T-helper 2 cell (primary cell): ENCODE results near the gene RABEP2.
A peak's percentile ranks its signal among the peaks of the same experiment; 100 is the strongest.
"Not testable (repeated sequence)": the region's sequence is repeated elsewhere in the genome, so short reads cannot be mapped to it uniquely, and the experiment has no call there.

Source experiments
- DNase-seq, 5 experiments: peaks; one replicate each; pipeline versions ENCODE4 v3.0.0 to v3.0.0-alpha.2; 2012 to 2022

RABEP2 gene

DNA sequence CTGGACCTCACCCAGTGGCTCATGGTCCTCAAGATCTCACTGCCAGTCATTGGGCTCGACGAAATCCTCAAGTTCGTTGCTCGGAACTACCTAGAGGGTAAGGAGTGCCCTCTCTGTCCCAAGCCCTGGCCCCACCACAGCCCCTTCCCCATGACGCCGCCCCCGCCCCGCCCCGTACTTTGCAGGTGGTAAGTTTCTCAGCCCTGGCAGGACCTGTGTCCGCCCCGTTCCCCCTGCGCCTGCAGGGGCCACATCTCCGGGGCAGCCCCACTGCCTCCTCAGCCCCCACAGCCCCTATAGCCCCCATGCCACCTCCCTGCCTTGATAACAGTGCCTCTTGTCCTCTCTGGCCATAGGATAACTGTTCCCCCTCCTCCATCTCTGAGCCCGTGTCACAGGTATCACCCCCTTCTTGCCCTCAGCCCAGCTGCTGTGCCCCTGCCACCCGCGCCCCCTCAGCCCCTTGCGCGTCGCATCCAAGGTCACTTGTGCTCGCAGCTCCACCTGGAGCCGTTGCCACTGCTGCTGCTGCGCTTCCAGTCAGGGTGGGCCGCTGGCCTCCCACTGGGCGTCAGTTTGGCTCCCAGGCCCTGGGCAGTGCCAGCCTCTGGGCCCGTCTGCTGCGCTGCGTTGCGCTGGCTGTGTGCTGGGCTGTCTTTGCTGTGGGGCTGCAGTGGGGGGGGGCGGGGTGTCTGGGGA, 21.5 kb downstream of the RABEP2 start:
- no peak for DNase-seq

DNA sequence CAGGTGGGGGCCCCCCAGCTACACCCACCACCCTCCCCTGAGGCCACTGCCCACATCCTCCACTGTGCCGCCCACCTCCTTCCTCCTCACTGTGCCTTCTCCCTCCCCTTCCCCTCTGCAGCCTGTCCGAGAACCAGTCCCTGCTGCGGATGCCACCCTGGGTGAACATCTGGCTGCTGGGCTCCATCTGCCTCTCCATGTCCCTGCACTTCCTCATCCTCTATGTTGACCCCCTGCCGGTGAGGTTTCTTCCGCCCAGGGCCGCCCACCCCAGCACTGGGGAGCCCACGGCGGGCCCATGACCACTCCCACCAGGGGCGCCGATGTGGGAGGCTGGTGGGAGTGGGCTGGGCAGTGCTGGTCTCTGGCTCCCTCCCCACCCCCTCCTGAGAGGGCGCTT, 22.1 kb downstream of the RABEP2 start:
- DNase-seq, result no peak

DNA sequence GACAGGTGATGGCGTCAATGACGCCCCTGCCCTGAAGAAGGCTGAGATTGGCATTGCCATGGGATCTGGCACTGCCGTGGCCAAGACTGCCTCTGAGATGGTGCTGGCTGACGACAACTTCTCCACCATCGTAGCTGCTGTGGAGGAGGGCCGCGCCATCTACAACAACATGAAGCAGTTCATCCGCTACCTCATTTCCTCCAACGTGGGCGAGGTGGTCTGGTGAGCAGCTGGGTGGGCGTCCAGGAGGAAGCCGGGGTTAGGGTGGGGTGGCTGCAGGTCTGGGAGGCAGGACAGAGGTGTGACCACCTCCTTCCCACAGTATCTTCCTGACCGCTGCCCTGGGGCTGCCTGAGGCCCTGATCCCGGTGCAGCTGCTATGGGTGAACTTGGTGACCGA, 23.2 kb downstream of the RABEP2 start:
- no peak for DNase-seq

DNA sequence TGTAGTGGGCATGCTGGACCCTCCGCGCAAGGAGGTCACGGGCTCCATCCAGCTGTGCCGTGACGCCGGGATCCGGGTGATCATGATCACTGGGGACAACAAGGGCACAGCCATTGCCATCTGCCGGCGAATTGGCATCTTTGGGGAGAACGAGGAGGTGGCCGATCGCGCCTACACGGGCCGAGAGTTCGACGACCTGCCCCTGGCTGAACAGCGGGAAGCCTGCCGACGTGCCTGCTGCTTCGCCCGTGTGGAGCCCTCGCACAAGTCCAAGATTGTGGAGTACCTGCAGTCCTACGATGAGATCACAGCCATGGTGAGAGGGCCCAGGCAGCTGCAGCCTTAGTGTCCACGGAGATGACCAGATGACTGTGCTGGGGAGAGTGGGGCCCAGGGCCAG, 24.4 kb downstream of the RABEP2 start:
- DNase-seq, result no peak

DNA sequence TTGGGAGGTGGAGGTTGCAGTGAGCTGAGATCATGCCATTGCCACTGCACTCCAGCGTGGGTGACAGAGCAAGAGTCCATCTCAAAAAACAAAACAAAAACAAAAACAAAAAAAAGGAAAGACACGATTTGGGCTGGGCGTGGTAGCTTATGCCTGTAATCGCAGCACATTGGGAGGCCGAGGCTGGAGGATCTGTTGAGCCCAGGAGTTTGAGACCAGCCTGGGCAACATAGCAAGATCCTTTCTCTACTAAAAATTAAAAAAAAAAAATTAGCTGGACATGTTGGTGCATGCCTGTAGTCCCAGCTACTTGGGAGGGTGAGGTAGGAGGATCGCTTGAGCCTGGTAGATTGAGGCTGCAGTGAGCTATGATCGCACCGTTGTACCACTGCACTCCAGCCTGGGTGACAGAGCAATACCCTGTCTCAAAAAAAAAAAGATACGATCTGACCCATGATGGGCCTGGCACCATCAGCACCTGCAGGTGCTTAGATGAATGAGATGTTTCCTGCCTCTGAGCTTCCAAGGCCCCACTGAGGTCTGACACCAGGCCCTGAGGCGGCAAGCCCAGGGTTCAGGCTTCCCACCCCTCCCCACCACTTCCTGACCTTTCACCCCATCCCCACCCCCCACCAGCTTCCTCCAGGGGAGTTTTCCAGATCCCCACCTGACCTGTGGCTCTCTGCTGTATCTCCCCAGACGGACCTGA, 25.0 kb downstream of the RABEP2 start:
- no peak for DNase-seq

DNA sequence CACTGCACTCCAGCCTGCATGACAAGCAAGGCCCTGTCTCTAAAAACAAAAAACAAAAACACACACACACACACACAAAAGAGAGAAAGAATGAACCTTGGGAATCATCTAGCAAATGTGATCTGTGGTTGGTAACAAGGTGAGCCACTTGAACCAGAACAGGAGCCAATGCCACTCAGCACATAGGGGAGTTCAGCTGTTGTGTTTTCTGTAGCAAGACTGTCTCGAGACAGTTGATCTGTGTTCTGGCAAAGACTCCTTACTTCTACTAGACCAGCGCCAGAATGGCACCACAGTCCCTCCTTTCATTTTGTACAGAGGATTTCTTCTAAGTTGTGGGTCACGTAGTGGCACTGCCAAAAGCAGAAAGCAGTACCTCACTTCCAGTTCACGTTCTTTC, 26.1 kb downstream of the RABEP2 start:
- no peak for DNase-seq

DNA sequence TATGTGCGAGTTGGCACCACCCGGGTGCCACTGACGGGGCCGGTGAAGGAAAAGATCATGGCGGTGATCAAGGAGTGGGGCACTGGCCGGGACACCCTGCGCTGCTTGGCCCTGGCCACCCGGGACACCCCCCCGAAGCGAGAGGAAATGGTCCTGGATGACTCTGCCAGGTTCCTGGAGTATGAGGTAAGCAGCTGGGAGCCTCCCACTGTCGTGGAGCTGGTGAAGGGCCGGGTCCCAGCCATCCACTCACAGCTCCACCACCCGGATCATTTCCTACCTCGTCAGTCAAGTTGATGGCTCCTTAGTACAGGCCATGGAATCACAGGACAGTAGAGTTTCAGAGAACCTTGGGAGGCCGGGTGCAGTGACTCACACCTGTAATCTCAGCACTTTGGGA, 26.8 kb downstream of the RABEP2 start:
- DNase-seq, result no peak

DNA sequence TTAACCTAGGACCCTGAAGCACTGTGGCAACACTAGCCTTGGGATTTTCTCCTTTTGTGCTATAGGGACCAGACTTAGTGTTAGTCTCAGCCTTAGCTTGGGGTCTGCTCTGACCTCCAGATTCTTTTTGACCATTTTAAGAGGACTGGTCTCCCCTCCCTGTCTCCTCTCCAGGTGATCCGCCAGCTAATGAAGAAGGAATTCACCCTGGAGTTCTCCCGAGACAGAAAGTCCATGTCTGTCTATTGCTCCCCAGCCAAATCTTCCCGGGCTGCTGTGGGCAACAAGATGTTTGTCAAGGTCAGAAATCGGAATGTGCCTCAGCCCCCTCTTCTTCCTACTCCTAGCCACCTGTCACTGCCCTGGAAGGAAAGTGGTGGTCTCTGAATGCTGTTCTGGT, 27.2 kb downstream of the RABEP2 start:
- no peak for DNase-seq

DNA sequence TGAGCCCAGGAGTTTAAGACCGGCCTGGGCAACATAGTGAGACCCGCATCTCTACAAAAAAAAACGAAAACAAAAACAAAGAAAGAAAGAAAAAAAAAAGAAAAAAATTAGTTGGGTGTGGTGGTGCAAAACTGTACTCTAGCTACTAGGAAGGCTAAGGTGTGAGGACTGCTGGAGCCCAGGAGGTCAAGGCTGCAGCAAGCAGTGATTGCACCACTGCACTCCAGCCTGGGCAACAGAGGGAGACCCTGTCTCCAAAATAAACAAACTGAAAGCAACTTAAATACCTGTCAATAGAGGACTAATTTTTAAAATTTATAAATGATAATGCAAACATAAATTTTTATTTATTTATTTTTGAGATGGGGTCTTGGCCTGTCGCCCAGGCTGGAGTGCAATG, 29.4 kb downstream of the RABEP2 start:
- no peak for DNase-seq

DNA sequence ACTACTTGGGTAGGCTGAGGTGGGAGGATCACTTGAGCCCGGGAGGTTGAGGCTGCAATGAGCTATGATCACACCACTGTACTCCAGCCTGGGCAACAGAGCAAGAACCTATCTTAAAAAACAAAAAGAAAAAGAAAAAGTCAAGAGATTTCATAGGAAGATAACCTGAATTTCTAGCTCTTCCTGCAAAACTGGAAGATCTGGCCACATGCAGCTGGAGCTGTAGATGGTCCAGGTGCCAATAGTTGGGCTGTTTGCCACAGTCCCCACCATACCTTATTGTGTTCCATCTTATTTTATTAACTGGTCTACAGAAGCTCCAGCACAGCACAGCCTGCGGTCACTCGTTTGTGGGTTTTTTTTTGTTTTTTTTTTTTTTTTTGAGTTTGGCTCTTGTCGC, 31.7 kb downstream of the RABEP2 start:
- no peak for DNase-seq

DNA sequence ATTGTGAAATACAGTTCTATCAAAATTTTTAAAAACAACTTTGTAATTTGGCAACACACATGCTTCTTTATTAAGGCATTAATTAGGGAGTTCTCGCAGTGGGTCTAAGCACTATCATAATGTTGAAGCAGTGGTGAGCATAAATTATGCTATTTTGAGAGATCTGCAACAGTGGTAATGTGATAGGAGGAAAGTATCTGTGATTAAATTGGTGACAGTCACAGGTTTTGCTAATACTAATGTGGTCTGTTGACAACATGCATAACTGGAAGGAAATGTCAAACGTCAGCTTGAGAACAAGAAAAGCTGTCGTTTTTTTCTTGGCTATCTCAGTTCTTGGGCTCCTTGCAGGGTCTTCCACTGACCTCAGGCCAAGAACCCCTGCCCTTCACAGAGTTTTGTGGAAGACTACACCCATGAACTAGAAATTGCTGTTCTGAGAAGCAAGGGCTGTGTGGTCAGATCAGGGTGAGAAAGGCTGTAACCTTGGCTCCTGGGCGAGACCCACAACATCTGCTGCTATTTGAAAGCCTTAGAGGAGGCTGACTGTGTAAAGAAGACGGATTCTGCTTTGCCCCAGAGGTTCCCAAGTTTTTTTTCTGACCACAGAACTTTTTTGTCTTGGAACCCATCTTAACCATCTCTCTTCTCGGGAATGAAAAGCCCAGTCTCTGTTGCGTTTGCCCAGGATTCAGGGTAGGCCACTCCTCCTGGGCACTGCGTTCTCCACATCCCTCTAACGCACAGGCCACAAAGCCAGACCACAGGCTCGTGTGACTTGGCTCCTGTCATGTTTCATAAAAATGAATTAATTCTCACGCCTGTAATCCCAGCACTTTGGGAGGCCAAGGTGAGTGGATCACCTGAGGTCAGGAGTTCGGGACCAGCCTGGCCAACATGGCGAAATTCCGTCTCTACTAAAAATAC, 32.8 kb downstream of the RABEP2 start:
- DNase-seq, result no peak

DNA sequence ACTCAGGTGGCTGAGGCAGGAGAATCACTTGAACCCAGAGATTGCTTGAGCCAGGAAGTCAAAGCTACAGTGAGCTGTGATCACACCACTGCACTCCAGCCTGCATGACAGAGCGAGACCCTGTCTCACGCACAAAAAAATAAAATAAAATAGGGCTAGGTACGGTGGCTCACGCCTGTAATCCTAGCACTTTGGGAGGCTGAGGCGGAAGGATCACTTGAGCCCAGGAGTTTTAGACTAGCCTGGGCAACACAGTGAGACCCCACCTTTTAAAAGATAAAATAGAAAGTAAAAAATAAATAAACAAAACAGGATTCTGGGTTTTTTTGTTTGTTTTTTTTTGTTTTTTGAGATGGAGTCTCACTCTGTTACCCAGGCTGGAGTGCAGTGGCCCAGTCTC, 34.7 kb downstream of the RABEP2 start:
- not testable (repeated sequence) for DNase-seq

DNA sequence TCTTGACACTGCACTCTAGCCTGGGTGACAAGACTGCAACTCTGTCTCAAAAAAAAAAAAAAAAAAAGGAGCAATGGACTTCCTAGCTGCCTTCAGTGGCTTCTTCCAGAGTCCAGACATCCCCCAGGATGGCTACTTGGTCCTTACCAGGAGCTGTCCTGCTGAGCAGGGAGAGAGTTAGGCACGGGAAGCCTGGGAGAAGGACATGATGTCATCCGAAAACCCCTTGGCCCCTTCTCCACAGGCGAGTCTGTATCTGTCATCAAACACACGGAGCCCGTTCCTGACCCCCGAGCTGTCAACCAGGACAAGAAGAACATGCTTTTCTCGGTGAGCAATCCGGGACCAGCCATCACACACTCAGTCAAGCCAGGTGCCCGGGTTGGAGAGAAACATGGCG, 38.1 kb downstream of the RABEP2 start:
- no peak for DNase-seq

DNA sequence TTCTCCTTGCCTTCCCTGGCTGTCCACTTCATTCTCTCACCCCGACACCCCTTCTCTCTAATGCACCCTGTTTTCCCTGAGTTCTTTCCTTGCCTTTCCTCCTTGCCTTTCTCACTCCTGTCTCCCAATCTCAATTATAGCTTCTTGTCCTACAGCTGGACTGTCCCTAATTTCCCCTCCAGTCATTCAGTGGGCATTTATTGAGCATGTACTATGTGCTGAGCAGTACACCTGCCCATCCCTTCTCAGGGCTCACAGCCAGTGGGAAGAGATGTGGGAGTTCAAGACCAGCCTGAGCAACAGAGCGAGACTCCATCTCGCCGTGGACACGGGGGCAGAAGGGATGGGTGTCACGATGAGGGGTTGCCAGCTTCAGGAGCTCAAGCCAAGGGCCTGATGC, 41.0 kb downstream of the RABEP2 start:
- no peak for DNase-seq

DNA sequence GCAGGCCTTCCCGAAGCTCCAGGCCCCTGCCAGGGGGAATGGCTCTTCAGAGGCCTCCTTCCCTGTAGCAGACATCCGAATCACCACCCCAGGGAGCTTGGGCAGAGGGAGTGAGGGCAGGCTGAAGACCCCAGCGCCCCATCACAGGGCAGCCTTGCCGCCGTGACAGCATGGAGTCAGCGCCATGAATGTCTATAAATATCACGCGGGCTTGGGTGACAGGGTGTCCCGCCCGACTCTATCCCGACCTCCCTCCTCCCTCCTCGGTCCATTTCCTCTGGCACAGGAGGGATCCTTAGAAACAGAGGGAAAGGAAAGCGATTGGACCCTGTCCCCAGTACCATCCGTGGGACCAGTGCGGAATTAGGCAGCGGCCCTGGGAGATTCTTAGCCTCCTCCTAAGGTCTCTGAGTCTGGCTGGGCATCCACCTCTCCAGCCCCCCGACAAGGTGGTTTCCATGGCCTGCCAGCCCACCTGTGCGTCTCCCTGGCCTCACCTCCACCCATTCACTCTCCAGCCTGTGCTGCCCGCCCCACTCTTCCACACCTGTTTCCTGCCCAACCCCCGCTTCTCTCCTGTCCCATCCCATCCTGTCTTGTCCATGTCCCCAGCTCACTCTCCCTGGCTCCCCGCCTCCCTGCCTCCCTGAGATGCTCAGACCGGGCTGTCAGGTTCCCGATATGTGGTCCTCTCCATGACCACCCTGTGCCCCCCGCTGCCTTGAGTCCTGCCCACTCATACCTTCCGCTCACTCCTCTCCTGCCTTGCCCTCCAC, 41.6 kb downstream of the RABEP2 start:
- no peak for DNase-seq

DNA sequence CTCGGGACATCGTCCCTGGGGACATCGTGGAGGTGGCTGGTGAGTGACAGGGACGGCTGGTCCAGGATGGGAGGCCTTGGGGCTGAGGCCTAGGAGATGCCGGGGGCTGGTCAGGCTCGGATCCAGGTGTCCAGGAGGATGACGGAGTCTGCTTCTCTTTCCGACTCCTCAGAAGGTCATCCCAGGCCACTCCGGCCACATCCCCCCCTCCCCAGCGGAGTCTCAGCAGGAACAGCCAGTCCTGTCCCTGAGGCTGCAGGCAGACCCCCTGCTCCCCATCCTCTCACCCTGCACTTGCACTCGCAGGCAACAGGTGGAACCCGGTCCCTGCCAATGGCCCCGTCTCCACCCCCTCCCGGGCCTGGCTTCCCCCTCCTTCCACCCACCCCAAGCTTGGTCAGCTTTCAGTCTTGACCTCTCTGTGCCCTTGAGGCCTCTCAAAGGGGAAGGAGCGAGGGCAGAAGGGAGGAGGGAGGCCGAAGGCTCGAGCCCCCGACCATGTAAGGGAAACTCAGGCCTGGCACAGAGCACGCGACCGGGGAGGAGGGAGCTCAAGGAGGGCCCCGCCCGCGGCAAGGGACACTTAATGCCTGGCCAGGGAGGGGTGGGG, 42.4 kb downstream of the RABEP2 start:
- no peak for DNase-seq

DNA sequence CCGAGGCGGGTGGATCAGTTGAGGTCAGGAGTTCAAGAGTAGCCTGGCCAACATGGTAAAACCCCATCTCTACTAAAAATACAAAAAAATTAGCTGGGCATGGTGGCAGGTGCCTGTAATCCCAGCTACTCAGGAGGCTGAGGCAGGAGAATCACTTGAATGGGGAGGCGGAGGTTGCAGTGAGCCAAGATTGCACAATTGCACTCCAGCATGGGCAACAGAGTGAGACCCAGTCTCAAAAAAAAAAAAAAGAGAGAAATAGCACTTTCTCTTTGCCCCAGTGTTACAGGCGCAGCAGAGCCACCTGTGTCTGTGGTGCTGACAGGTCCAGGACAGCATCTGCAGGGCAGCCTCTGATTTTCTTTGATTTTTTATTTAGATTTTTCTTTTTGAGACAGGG, 43.5 kb downstream of the RABEP2 start:
- not testable (repeated sequence) for DNase-seq

DNA sequence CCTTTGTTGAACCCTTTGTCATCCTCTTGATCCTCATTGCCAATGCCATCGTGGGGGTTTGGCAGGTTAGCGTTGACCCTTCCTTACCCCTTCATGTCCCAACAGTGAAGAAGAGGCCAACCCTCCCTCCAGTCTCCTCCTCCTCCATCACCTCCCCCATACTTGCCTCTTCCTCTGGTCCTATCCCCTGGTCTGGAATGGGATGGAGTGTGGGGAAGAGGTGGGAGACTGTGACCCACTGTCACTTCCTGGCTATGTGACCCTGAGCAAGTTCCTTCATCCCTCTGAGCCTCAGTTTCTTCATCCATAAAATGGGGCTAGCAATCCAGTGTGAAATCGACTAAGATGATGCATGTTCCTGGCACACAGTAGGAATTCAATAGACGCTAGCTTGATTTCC, 44.1 kb downstream of the RABEP2 start:
- DNase-seq, result no peak

DNA sequence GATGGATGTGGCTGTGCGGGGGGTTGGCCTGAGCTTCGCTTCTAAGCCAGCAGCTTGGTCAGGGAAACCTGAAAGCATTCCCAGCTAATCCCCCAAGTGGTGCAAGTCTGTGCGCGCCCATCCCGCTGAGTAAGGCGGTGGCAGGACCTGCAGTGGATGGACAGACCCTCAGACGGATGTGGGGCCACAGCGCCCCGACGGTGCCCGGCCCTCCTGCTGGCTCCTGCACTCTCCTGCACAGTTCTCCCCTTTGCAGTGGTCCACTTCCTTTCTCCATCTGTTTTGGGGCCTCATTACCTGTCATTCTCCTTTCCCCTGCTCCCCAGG, 44.5 kb downstream of the RABEP2 start:
- DNase-seq, result no peak

DNA sequence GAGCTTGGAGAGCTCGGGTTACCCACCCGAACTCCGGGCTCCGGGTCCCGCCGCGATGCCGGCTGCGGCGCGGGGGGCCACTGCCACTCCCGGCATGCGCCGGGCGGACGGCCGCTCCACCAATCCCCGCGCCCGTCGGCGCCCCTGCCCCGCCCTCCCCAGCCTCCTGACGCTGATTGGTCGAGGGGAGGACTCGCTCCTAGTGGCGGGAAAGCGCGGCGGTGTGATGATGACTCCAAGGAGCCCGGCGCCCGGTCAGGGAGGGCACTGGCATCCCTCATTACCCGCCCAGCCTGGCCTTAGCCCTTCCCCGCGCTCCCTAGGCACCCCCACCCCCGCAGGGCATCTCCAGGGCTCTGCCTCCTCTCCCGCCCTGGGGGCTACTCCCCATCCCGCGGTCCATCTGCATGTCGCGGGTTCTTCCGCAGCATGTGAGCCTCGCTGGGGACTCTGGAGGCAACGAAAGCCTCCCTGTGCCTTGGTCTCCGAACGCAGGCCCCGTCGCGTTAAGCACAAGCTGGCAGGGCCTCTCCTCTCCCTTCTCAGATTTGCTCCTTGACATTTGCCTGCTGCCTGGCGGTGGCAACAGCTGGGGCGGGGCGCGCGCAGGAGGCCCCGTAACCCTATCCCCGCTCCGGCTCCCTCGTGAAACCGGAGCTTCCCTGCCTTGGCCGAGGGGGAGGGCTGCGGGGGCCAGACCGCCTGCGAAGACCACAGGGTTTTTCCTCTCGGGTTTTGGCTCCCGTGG, 45.0 kb downstream of the RABEP2 start:
- DNase-seq, result peak; percentile 63 to 90 (median 85)

DNA sequence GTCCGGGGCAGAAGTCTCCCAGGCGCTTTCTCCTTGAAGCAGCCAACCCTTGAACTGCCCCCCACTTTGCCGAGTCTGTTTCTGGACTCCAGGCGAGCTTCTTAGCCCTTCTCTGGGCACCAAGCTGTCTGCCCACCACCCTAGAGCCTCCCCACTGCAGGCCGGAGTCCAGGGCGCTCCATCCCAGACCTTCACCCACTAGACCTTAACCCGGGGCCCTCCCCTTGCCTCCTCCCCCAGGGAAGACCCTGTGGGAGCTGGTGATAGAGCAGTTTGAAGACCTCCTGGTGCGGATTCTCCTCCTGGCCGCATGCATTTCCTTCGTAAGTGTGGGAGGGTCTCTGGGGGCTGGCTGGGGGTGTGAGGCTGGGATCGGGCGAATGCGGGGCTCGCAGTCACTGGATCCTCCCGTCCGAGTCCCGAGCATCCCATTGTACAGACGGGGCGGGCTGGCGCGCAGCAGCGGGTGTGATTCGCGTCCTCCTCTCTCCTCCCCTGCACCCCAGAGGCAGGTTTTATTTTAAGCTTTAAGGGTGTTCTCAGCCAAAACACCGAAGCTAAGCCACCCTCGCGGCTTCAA, 45.7 kb downstream of the RABEP2 start:
- DNase-seq, result no peak
